GM12891 (cell line): ENCODE results near the gene ICE1. TPM values are rescaled to one million over a fixed set of nuclear protein-coding genes. Genes with fewer than 3 reads are reported as not detected.

Experiments used
- DNase-seq: peaks from one replicate; pipeline ENCODE4 v3.0.0; 2011; ENCODE audit warnings: low spot score; ENCODE audit not compliant: insufficient read length
- FAIRE-seq: peaks from 2 replicates; lab custom pipeline; 2011; peaks lifted over from hg19 to GRCh38; lab: Jason Lieb, UNC
- PAX5 ChIP-seq: IDR thresholded peaks from 2 replicates; pipeline ENCODE4 v1.6.1; 2011; ENCODE audit warnings: low read length, moderate library complexity, mild to moderate bottlenecking; ENCODE audit not compliant: insufficient read depth, severe bottlenecking
- POLR2A ChIP-seq: IDR thresholded peaks from 2 replicates; pipeline ENCODE4 v1.6.1; 2011; ENCODE audit warnings: low read depth, low read length, control low read depth
- POLR2AphosphoS5 ChIP-seq: IDR thresholded peaks from 2 replicates; pipeline ENCODE4 v1.6.1; 2011; ENCODE audit warnings: low read depth, low read length, control low read depth
- POU2F2 ChIP-seq: IDR thresholded peaks from 2 replicates; pipeline ENCODE4 v1.6.1; 2011; ENCODE audit warnings: low read depth, mild to moderate bottlenecking, control low read depth, low read length, moderate library complexity
- SPI1 ChIP-seq: IDR thresholded peaks from 2 replicates; pipeline ENCODE4 v1.6.1; 2011; ENCODE audit warnings: low read depth, low read length, control low read depth
- TAF1 ChIP-seq: IDR thresholded peaks from 2 replicates; pipeline ENCODE4 v1.6.1; 2011; ENCODE audit warnings: low read depth, low read length, control low read depth
- polyA plus RNA-seq: library from polyadenylated mRNA; unstranded; fragments of >200 nt; gene quantifications from one replicate; pipeline ENCODE4 v1.2.1, GENCODE V29; 2012; ENCODE audit warnings: low read depth, missing spikeins, inconsistent platforms; ENCODE audit not compliant: missing spikeins

The ICE1 gene
- 8.6 TPM for polyA plus RNA-seq

GRCh38 chr5:5421961-5422818 is at the start of gene ICE1:
Gene ICE1 (plus strand): TSS chr5:5422677. CDS start chr5:5422916, 239 bp downstream.
- TF ChIP-seq POLR2AphosphoS5 (peak; percentile 95), POLR2A (peak; percentile 66; the same call in 1 of the 2 replicates), TAF1 (peak; percentile 84), PAX5 (no peak), POU2F2 (no peak)
- peak; percentile 83 for FAIRE-seq

GRCh38 chr5:5372930-5373329 is 49.5 kb upstream of the ICE1 start:
- FAIRE-seq (no peak), DNase-seq (no peak)
- TF ChIP-seq PAX5, result no peak
- no peak for TF ChIP-seq TAF1
- TF ChIP-seq SPI1, result no peak
- TF ChIP-seq POU2F2, result no peak
- TF ChIP-seq POLR2AphosphoS5, result no peak
- TF ChIP-seq POLR2A, result no peak

More at GRCh38 chr5:5421961-5422818, at the start of gene ICE1:
- peak; percentile 74 for DNase-seq

GRCh38 chr5:5373351-5373989 is 49.0 kb upstream of the ICE1 start:
- DNase-seq (no peak), FAIRE-seq (no peak)
- no peak for TF ChIP-seq PAX5

- no peak for DNase-seq
- no peak for FAIRE-seq
- TF ChIP-seq POU2F2, result no peak
- TF ChIP-seq POLR2A, result no peak
- no peak for TF ChIP-seq SPI1
- no peak for TF ChIP-seq TAF1
- TF ChIP-seq PAX5, result no peak
- no peak for TF ChIP-seq POLR2AphosphoS5
Observed at GRCh38 chr5:5374009-5374715, 48.3 kb upstream of the ICE1 start.

GRCh38 chr5:5377780-5378179 is 44.7 kb upstream of the ICE1 start:
- FAIRE-seq (no peak), DNase-seq (no peak)
- no peak for TF ChIP-seq POU2F2
- TF ChIP-seq SPI1, result no peak
- TF ChIP-seq PAX5, result no peak
- no peak for TF ChIP-seq TAF1
- TF ChIP-seq POLR2AphosphoS5, result no peak
- no peak for TF ChIP-seq POLR2A

- DNase-seq (no peak), FAIRE-seq (no peak)
Observed at GRCh38 chr5:5378531-5378930, 43.9 kb upstream of the ICE1 start.

GRCh38 chr5:5380298-5380697 is 42.2 kb upstream of the ICE1 start:
- no peak for DNase-seq
- TF ChIP-seq POU2F2 (no peak), TAF1 (no peak), POLR2A (no peak), PAX5 (no peak), POLR2AphosphoS5 (no peak), SPI1 (no peak)
- no peak for FAIRE-seq

More at GRCh38 chr5:5378531-5378930, 43.9 kb upstream of the ICE1 start:
- no peak for TF ChIP-seq TAF1
- TF ChIP-seq SPI1, result no peak
- no peak for TF ChIP-seq POU2F2
- no peak for TF ChIP-seq POLR2AphosphoS5
- no peak for TF ChIP-seq PAX5
- no peak for TF ChIP-seq POLR2A

GRCh38 chr5:5381310-5381913 is 41.1 kb upstream of the ICE1 start:
- DNase-seq (no peak), FAIRE-seq (no peak)
- no peak for TF ChIP-seq POLR2A
- no peak for TF ChIP-seq POLR2AphosphoS5
- no peak for TF ChIP-seq POU2F2
- TF ChIP-seq SPI1, result no peak
- TF ChIP-seq TAF1, result no peak
- TF ChIP-seq PAX5, result no peak

GRCh38 chr5:5383461-5383860 is 39.0 kb upstream of the ICE1 start:
- no peak for TF ChIP-seq POLR2AphosphoS5
- no peak for TF ChIP-seq PAX5
- TF ChIP-seq TAF1, result no peak
- TF ChIP-seq SPI1, result no peak
- no peak for TF ChIP-seq POU2F2
- TF ChIP-seq POLR2A, result no peak
- FAIRE-seq (no peak), DNase-seq (no peak)
